SU-DHL-6 (cell line): ENCODE measurements around the gene CCDC106.
A peak's percentile ranks its signal among the peaks of the same experiment; 100 is the strongest.

Experiments used
- H2AFZ ChIP-seq: fragments of 200-600 bp; sonication (generic); 2 replicates; pipeline ENCODE4 v1.6.1; 2014; ENCODE audit warnings: low read depth, mild to moderate bottlenecking, moderate library complexity, mixed read lengths, antibody characterized with exemption, low read length; ENCODE audit not compliant: severe bottlenecking
- H3F3A ChIP-seq: fragments of 200-600 bp; shearing (Covaris generic); 2 replicates; pipeline ENCODE4 v1.6.0; 2016; ENCODE audit warnings: antibody characterized with exemption, mild to moderate bottlenecking; ENCODE audit not compliant: insufficient read depth
- H3K27ac ChIP-seq: fragments of 200-600 bp; sonication (generic); 2 replicates; pipeline ENCODE4 v1.5.1; 2016; ENCODE audit warnings: low read depth, mild to moderate bottlenecking, low read length, moderate library complexity, mixed read lengths
- H3K27me3 ChIP-seq: fragments of 200-600 bp; sonication (generic), shearing (Covaris generic); 2 replicates; pipeline ENCODE4 v1.6.0; 2014; ENCODE audit warnings: mild to moderate bottlenecking, low read length
- H3K36me3 ChIP-seq: fragments of 200-600 bp; sonication (generic); 2 replicates; pipeline ENCODE4 v1.6.1; 2014; ENCODE audit warnings: mild to moderate bottlenecking, low read length, mixed read lengths
- H3K4me2 ChIP-seq: fragments of 300-600, 200-600 bp; shearing (Covaris generic), sonication (generic); 2 replicates; pipeline ENCODE4 v1.6.0; 2014; ENCODE audit warnings: low read length, low read depth, mild to moderate bottlenecking; ENCODE audit not compliant: poor library complexity, severe bottlenecking
- H3K4me3 ChIP-seq: fragments of 200-600 bp; sonication (generic); 2 replicates; pipeline ENCODE4 v1.5.1; 2014; ENCODE audit warnings: antibody characterized with exemption, low read length, mild to moderate bottlenecking, mixed read lengths; ENCODE audit not compliant: insufficient read depth, poor library complexity, severe bottlenecking
- H3K79me2 ChIP-seq: fragments of 200-600 bp; sonication (generic); 2 replicates; pipeline ENCODE4 v1.6.1; 2014; ENCODE audit warnings: mild to moderate bottlenecking, low read length, moderate library complexity; ENCODE audit not compliant: insufficient read depth
- H3K9ac ChIP-seq: fragments of 200-600 bp; sonication (generic); 2 replicates; pipeline ENCODE4 v1.7.0; 2014; ENCODE audit warnings: mild to moderate bottlenecking, low read length
- H3K9me2 ChIP-seq: fragments of 200-600 bp; sonication (generic); replicated peaks from 2 replicates; pipeline ENCODE4 v1.6.1; 2014; ENCODE audit warnings: low read length; ENCODE audit not compliant: insufficient read depth
- H3K9me3 ChIP-seq: fragments of 200-600 bp; sonication (generic); 2 replicates; pipeline ENCODE4 v1.6.1; 2014; ENCODE audit warnings: low read length, mixed read lengths; ENCODE audit not compliant: insufficient read depth
- H4K20me1 ChIP-seq: fragments of 200-600 bp; sonication (generic); 2 replicates; pipeline ENCODE4 v1.6.1; 2014; ENCODE audit warnings: low read depth, mild to moderate bottlenecking, antibody characterized with exemption, low read length, moderate library complexity, mixed read lengths
- EZH2phosphoT487 ChIP-seq: fragments of 200-600 bp; sonication (generic), shearing (Covaris generic); conservative IDR thresholded peaks from 2 replicates; pipeline ENCODE4 v1.6.1; 2018; ENCODE audit warnings: mild to moderate bottlenecking, antibody characterized with exemption, low read length, moderate library complexity, mixed read lengths
- TF ChIP-seq, protein P1 (sequence below): fragments of 200-600 bp; sonication (generic); IDR thresholded peaks from one replicate; pipeline ENCODE4 v1.5.1; 2017; ENCODE audit warnings: antibody characterized with exemption, mild to moderate bottlenecking, low read length, moderate library complexity; ENCODE audit not compliant: insufficient read depth, poor library complexity, severe bottlenecking

The CCDC106 gene

DNA sequence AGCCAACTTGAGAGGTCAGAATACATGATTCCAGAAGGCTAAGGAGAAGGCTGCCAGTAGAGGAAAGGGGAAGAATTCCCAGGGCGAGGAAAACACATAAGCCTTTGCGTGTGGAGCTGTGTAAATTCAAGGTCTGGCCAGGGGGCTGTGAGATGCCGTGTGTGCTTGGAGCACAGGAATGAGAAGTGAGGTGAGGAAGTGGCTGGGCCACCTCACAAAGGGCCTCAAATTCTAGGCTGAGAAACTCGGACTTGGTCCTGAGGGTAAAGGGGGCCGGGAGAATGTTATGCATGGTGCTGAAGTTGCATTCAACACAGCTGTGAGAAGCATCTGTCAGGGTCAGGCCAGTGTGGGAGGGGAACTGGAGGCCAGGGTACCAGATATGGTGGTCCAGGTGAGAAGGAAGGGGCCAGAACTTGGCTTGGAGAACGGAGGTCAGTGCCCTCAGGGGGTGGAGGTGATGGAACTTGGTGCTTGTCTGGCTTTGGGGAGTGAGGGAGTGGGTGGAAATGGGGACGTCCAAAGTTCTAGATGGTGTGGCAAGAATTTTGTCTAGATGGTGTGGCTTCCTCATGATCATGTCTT lies 12.1 kb upstream of the CCDC106 start:
- H3K9me2 ChIP-seq = no peaks in the 10 kb centered on the region
- no peak for TF ChIP-seq EZH2phosphoT487
- TF ChIP-seq, protein P1, sequence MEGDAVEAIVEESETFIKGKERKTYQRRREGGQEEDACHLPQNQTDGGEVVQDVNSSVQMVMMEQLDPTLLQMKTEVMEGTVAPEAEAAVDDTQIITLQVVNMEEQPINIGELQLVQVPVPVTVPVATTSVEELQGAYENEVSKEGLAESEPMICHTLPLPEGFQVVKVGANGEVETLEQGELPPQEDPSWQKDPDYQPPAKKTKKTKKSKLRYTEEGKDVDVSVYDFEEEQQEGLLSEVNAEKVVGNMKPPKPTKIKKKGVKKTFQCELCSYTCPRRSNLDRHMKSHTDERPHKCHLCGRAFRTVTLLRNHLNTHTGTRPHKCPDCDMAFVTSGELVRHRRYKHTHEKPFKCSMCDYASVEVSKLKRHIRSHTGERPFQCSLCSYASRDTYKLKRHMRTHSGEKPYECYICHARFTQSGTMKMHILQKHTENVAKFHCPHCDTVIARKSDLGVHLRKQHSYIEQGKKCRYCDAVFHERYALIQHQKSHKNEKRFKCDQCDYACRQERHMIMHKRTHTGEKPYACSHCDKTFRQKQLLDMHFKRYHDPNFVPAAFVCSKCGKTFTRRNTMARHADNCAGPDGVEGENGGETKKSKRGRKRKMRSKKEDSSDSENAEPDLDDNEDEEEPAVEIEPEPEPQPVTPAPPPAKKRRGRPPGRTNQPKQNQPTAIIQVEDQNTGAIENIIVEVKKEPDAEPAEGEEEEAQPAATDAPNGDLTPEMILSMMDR = no peak
- H3K9ac ChIP-seq = peak overlapping the region; percentile 95
- H3K79me2 ChIP-seq = peaks cover 26% of the 10 kb centered on the region
- H4K20me1 ChIP-seq = no peaks in the 10 kb centered on the region
- peak overlapping the region; percentile 71 for H3K4me3 ChIP-seq
- H3K36me3 ChIP-seq = no peaks in the 10 kb centered on the region
- no peaks in the 10 kb centered on the region for H3K9me3 ChIP-seq
- H3F3A ChIP-seq = peaks cover 15% of the 10 kb centered on the region
- no peak overlapping the region for H2AFZ ChIP-seq
- H3K27ac ChIP-seq = no peak overlapping the region
- H3K4me2 ChIP-seq = peak overlapping the region; percentile 93
- H3K27me3 ChIP-seq = no peaks in the 10 kb centered on the region

DNA sequence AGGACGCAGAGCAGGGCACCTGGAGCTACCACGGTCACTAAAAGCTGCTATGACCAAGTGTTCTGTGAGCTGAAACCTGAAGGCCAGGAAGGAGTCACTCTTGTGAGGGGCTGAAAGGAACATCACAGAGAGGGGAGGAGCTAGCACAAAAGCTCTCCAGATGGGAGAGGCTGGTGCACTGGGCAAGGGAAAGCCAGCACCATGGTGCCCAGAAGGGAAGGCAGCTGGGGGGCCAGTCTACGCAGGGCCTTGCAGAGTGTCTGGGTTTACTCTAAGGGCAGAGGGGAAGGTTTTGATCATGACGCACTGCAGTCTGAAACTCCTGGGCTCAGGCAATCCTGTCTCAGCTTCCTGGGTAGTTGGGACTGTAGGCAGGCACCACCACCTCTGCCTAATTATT lies 11.3 kb upstream of the CCDC106 start:
- H3K9ac ChIP-seq = peak overlapping the region; percentile 95
- H3K79me2 ChIP-seq = peaks cover 26% of the 10 kb centered on the region
- TF ChIP-seq, protein P1 = no peak
- no peak overlapping the region for H2AFZ ChIP-seq
- peak overlapping the region; percentile 93 for H3K4me2 ChIP-seq
- H3K27ac ChIP-seq = no peak overlapping the region
- no peaks in the 10 kb centered on the region for H3K36me3 ChIP-seq
- peaks cover 20% of the 10 kb centered on the region for H3F3A ChIP-seq
- no peaks in the 10 kb centered on the region for H3K9me2 ChIP-seq
- no peaks in the 10 kb centered on the region for H3K9me3 ChIP-seq
- H3K27me3 ChIP-seq = no peaks in the 10 kb centered on the region
- no peak overlapping the region for H3K4me3 ChIP-seq
- H4K20me1 ChIP-seq = no peaks in the 10 kb centered on the region

DNA sequence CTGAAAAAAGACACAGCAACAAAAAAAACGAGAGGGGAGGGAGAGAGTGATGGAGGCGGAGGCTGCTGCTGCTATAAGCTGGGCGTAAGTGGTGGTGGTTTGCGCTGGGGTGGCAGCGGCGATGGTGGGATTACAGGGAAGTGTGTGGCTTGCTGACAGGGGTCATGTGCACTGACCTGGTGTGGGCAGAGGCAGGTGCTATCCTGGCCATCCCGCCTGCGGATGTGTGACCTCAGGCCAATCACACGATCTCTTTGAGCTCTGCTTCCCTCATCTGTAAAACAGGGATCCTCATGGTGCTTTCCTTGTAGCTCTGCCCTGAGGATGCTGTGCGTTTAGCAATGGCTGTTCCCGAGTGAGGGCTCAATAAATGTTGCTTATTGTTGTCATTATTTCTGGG lies 10.5 kb upstream of the CCDC106 start:
- H3K9ac ChIP-seq = no peak overlapping the region
- no peak overlapping the region for H2AFZ ChIP-seq
- no peak overlapping the region for H3K4me3 ChIP-seq
- H3K79me2 ChIP-seq = peaks cover 26% of the 10 kb centered on the region
- TF ChIP-seq EZH2phosphoT487 = no peak
- TF ChIP-seq, protein P1 = no peak
- H3K36me3 ChIP-seq = no peaks in the 10 kb centered on the region
- H3K27ac ChIP-seq = no peak overlapping the region
- H3K27me3 ChIP-seq = no peaks in the 10 kb centered on the region
- no peak overlapping the region for H3K4me2 ChIP-seq
- H3K9me3 ChIP-seq = no peaks in the 10 kb centered on the region
- no peaks in the 10 kb centered on the region for H3K9me2 ChIP-seq
- H4K20me1 ChIP-seq = no peaks in the 10 kb centered on the region
- peaks cover 24% of the 10 kb centered on the region for H3F3A ChIP-seq
